ENCODE data around the gene HTT. TPM values are rescaled to one million over a fixed set of nuclear protein-coding genes. Genes with fewer than 3 reads are reported as not detected.

The HTT gene
- total RNA-seq, 1 donor from 2014 or later, result 38.5 TPM

DNA sequence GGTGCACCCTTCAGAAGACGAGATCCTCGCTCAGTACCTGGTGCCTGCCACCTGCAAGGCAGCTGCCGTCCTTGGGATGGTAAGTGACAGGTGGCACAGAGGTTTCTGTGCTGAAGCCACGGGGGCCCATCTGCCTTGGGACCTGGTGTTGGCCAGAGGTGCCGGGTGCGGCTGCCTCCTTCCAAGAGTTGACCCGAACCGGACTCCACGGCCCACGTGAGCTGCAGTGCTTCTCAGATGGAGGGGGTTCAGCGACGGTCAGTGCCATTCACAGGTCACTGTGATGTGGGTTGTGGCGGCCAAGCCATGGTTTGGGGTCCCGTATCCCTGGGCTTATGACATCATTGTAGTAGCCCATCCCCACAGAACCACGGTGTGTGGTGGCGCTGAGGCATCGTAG lies 155.5 kb downstream of the HTT start:
- peak; percentile 80 for DNase-seq (ENCODE audit: low spot score)
- TF ChIP-seq, protein P1, sequence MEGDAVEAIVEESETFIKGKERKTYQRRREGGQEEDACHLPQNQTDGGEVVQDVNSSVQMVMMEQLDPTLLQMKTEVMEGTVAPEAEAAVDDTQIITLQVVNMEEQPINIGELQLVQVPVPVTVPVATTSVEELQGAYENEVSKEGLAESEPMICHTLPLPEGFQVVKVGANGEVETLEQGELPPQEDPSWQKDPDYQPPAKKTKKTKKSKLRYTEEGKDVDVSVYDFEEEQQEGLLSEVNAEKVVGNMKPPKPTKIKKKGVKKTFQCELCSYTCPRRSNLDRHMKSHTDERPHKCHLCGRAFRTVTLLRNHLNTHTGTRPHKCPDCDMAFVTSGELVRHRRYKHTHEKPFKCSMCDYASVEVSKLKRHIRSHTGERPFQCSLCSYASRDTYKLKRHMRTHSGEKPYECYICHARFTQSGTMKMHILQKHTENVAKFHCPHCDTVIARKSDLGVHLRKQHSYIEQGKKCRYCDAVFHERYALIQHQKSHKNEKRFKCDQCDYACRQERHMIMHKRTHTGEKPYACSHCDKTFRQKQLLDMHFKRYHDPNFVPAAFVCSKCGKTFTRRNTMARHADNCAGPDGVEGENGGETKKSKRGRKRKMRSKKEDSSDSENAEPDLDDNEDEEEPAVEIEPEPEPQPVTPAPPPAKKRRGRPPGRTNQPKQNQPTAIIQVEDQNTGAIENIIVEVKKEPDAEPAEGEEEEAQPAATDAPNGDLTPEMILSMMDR (IDR thresholded peaks at IDR 0.05), result no peak
- peaks cover 30% of the 10 kb centered on the region for H3K36me3 Mint-ChIP-seq (ENCODE audit: low read depth)
- no peak overlapping the region for H3K27ac Mint-ChIP-seq (ENCODE audit: unreplicated experiment)
- H3K4me1 Mint-ChIP-seq (ENCODE audit: low read depth), result peaks cover 5% of the 10 kb centered on the region
- H3K4me3 Mint-ChIP-seq (ENCODE audit: unreplicated experiment), result no peak overlapping the region
- H3K9me3 Mint-ChIP-seq (ENCODE audit: low read depth), result no peaks in the 10 kb centered on the region
- H3K27me3 Mint-ChIP-seq (ENCODE audit: low read depth), result no peaks in the 10 kb centered on the region

DNA sequence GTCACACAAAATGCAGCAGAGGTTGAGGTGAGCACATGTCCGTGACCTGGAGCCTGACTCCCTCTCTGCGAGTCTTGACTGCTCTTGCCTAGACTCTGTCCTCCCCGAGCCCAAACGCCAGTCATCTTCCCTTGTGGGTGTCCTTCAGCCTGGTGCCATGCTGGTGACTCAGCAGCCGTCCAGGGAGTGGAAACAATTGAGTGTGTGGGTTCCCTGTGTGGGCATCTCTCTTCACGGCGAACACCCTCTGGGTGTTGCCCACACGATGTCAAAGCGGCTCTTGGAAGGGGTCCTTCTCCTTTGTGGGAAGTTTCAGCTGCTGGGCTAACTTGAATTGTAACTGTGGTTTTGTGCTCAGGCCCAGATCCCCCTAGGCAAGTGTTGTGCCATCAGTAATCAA lies 157.0 kb downstream of the HTT start:
- H3K27me3 Mint-ChIP-seq (ENCODE audit: low read depth), result no peaks in the 10 kb centered on the region
- DNase-seq (ENCODE audit: low spot score), result peak; percentile 60
- TF ChIP-seq, protein P1 (IDR thresholded peaks at IDR 0.05), result no peak
- H3K9me3 Mint-ChIP-seq (ENCODE audit: low read depth), result no peaks in the 10 kb centered on the region
- H3K4me3 Mint-ChIP-seq (ENCODE audit: unreplicated experiment), result no peak overlapping the region
- peaks cover 5% of the 10 kb centered on the region for H3K4me1 Mint-ChIP-seq (ENCODE audit: low read depth)
- no peak overlapping the region for H3K27ac Mint-ChIP-seq (ENCODE audit: unreplicated experiment)
- H3K36me3 Mint-ChIP-seq (ENCODE audit: low read depth), result peaks cover 30% of the 10 kb centered on the region

DNA sequence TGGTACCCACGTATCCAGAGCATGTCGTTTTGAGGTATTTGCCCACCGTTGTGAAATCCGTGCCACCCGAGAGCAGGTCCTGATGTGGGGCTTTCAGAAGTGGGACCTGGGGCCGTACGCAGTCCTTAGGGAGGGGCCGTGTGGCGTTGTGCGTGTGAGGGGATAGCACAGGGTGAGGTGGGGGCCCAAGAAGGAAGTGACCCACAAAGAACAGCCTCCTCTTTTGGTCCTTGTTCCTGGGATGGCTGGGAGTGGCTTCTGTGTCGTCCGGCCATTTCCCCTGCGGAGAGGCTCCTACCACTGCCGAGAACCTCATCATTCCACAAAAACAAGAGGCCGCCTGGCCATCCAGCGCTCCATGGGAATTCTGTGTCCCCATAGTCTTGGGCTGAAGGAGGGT lies 157.5 kb downstream of the HTT start:
- H3K4me3 Mint-ChIP-seq (ENCODE audit: unreplicated experiment), result no peak overlapping the region
- peak; percentile 70 for DNase-seq (ENCODE audit: low spot score)
- no peaks in the 10 kb centered on the region for H3K27me3 Mint-ChIP-seq (ENCODE audit: low read depth)
- peaks cover 5% of the 10 kb centered on the region for H3K4me1 Mint-ChIP-seq (ENCODE audit: low read depth)
- TF ChIP-seq, protein P1 (IDR thresholded peaks at IDR 0.05), result no peak
- peaks cover 30% of the 10 kb centered on the region for H3K36me3 Mint-ChIP-seq (ENCODE audit: low read depth)
- H3K9me3 Mint-ChIP-seq (ENCODE audit: low read depth), result no peaks in the 10 kb centered on the region
- H3K27ac Mint-ChIP-seq (ENCODE audit: unreplicated experiment), result no peak overlapping the region

DNA sequence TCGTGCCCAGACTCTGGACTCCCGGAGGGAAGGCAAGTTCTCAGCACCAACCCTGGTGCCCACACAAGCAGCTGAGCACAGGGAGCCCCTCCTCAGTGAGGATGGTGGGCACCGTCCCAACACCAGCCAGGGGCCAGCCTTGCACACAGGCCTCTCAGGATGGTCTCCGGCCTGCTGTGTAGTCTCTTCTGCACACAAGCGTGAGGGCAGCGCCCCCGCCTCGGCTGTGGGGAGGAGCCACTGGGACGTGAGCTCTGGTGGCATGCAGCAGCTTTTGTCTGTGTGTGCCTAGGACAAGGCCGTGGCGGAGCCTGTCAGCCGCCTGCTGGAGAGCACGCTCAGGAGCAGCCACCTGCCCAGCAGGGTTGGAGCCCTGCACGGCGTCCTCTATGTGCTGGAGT lies 158.4 kb downstream of the HTT start:
- Mint-ChIP-seq H3K27me3 (ENCODE audit: low read depth) (no peaks in the 10 kb centered on the region), H3K27ac (ENCODE audit: unreplicated experiment) (no peak overlapping the region), H3K4me1 (ENCODE audit: low read depth) (peaks cover 5% of the 10 kb centered on the region), H3K9me3 (ENCODE audit: low read depth) (no peaks in the 10 kb centered on the region), H3K4me3 (ENCODE audit: unreplicated experiment) (no peak overlapping the region), H3K36me3 (ENCODE audit: low read depth) (peaks cover 33% of the 10 kb centered on the region)
- TF ChIP-seq, protein P1 (IDR thresholded peaks at IDR 0.05), result no peak
- peak; percentile 84 for DNase-seq (ENCODE audit: low spot score)

DNA sequence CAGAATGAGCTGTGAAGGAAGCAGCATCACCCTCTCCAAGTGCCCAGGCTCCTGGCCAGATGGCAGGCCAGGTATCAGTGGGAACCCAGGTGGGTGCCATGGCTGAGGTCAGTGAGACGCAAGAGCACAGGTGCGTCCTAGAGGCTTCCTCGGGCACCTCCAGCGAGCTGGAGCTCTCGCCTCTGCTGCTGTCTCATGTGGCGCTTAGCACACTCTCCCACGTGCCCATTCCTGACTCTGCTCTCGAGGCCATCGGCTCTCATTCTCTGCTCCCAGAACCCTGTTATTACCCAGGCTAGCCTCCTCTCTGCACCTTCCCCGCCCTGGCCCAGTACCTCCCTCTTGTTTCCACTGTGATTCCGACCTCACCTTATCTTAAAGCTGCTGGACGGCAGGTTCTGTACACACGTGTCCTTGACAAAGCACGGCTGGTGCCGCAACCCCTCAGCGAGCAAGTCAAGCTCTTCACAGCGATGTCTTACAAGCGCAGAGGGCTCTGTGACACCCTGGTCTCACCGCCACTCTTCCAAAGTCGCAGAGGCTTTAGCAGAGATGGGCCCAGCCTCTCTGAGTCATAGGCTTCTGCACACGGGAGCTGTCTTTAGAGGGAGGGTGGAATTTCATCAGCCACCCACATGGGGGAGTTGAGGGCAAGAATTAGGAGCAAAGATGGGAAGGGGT lies 159.1 kb downstream of the HTT start:
- no peak overlapping the region for H3K4me3 Mint-ChIP-seq (ENCODE audit: unreplicated experiment)
- DNase-seq (ENCODE audit: low spot score), result no peak
- H3K27ac Mint-ChIP-seq (ENCODE audit: unreplicated experiment), result peak overlapping the region; percentile 37
- TF ChIP-seq, protein P1 (IDR thresholded peaks at IDR 0.05), result peak; percentile 26
- H3K36me3 Mint-ChIP-seq (ENCODE audit: low read depth), result peaks cover 33% of the 10 kb centered on the region
- peaks cover 5% of the 10 kb centered on the region for H3K4me1 Mint-ChIP-seq (ENCODE audit: low read depth)
- no peaks in the 10 kb centered on the region for H3K27me3 Mint-ChIP-seq (ENCODE audit: low read depth)
- no peaks in the 10 kb centered on the region for H3K9me3 Mint-ChIP-seq (ENCODE audit: low read depth)

All from chondrocyte (in vitro differentiated cells).